Endometrial microvascular endothelial cells (primary cell): ENCODE data around the gene HES4. TPM values are rescaled to one million over a fixed set of nuclear protein-coding genes. Genes with fewer than 3 reads are reported as not detected.
"Not testable (repeated sequence)": the region's sequence is repeated elsewhere in the genome, so short reads cannot be mapped to it uniquely, and the experiment has no call there.

Experiments
- in situ Hi-C: cut with HindIII; loops from 2 replicates; pipeline ENCODE4 v1.10.0; 2017; ENCODE audit warnings: low sequenced_read_pairs, low pct_unique_long_range_greater_than_20kb; ENCODE audit errors: inconsistent ontology term
- total RNA-seq: library from RNA; depleted of rRNA; stranded (reverse); fragments of >200 nt; gene quantifications from one replicate; pipeline ENCODE4 v1.2.3, GENCODE V29; 2015; ENCODE audit errors: inconsistent ontology term

HES4 gene
- total RNA-seq, 1 donor from 2014 or later: 1.1 TPM

DNA sequence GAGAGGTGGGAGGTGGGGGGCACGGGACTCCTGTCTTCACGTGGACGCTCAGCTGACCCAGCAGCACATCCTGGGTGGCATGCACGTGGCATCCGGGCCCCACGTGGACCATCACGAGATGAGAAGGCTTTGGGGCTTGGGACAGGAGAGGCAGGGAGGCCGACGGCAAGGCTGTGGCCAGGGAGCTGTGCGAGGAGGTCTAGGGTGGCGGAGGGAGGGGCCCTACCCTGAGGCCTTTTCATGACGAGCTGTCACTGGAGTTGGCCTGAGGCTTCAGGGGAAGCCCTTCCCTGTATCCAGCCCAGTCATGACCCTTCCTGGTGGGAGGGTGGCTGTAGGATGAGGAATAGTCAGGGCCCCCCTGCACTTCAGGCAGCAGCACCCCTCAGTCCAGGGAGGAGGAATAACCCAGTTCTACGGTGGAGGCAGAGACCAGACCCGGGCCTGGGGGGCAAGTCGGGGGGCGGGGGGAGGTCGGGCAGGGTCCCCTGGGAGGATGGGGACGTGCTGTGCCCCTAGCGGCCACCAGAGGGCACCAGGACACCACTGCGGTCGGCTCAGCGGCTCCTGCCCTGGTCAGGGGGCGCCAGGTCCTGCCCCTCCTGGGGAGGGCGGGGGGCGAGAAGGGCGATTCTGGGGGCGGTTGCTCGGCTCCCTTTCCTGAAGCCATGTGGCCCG is 16.0 kb downstream of the HES4 start:
- in situ Hi-C loops: no loop called here

DNA sequence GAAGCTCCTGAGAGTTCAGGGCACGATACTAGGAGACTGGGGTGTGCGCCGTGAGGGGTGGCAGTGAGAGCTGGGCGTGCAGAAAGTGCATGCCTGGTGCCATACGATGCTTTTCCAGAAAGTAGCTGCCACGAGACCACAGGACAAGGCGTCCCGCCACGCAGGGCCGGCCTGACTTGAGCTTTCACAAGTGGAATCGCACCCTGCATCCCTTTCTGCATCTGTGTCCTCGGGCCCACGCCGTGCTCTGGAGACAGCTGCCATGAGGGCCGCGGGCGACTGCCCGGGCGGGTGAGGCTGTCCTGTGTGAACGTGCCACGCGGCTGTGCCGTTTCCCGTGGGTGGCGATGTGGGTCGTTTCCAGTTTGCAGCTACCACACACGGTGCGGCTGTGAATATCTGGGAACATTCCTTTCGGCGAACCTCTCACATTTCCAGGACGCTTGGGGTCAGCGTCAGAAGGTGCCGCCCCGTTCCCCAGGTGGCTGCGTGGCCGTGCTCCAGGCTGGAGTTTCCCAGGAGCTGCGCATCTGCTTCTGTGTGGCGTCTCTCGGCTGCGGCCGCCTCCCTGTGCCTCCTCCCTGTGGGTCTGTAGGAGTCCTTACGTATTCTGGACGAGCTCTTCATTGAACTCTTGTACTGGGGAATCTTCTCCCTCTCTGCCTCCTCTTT is 17.0 kb downstream of the HES4 start:
- in situ Hi-C loops: no loop called here

DNA sequence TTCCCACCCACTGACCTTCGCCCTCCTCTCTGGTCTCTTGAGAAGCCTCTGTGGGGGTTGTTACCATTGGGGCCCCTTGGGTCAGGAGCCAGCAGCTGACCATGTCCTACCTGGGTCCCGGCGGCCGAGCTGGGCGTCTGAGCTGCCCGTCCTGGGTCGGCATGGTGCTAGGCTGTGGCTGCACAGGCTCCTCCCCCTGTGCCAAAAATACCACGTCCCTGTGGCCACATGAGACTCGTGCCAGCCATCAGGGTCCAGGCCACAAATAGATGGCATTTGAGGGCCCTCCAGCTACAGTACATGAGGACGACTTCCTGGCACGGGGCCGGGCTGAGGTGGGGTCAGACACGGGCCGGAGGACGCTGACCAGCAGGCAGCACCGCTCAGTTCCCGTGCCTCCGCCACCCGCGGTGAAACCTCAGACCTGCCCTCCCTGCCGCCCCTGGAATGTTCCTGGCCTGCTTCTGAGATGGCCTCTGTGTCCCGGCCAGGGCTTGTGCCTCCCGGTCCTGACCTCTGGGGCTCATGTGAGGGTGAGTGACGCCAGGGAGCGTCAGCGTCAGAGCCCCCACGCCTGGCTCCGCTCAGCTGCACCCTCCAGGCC is 17.8 kb downstream of the HES4 start, which contains the start of gene PERM1:
Gene PERM1 (minus strand): TSS at position 139 of the 604 bp plus-strand sequence. CDS start 1,064 bp downstream, outside the sequence.
- in situ Hi-C loops: no loop called here

DNA sequence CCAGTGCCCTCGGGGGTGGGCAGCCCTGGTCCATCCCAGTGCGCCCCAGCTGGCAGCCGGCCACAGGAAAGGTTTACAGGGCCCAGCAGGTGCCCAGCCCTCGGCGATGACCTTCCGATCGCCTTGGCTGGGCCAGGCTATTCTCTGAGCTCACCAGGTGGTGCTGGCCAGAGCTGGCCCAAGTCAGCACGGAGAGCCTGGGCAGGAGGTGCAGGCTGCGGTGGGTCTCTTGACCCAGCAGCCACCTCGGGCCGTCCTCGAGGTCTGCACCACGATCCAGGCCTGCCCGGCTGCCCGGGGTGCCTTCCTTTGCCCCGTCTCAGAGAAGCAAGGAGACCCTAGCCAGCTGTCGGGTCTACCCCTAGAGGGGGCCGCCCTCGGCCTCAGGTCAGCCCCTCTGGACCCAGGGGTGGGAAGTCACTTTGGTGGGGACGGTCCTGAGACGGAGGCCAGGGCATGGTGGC is 18.4 kb downstream of the HES4 start:
- in situ Hi-C loops: no loop called here

DNA sequence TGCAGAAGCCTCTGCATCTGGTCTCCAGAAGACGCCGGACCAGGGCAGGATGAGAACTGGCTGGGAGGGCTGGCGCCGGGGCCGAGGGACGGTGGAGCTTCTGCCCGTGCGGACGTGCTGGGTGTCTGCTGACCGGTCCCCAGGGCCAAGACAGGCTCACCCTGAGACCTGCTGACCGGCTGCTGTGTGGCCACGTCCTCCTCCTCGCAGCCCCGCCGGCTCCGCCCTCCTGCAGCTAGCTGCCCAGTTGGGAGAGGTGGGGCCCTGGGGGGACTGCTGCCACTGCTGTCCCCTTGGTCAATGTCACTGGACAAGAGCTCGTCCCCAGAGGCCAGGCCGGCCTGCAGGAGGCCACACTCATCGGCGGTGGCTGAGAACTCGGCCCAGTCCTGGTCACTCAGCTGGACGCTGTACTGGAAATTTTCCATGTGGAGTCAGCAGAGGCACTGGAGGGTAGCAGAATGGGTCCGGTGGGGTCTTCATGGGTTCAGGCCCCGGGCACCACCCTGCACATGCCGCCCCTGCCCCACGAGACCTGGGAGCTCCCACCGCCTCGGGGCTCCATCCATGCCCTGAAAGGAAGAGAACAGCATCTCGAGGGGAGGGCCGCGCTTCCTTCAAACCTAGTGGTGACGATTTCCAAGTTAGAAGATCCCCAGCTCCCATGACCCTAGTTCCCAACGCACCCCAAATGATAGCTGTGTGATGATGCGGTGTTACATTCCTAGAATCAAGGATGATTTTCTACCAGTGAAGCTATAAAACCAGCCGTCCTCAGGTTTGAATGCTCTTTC is 19.1 kb downstream of the HES4 start:
- in situ Hi-C loops: no loop called here

DNA sequence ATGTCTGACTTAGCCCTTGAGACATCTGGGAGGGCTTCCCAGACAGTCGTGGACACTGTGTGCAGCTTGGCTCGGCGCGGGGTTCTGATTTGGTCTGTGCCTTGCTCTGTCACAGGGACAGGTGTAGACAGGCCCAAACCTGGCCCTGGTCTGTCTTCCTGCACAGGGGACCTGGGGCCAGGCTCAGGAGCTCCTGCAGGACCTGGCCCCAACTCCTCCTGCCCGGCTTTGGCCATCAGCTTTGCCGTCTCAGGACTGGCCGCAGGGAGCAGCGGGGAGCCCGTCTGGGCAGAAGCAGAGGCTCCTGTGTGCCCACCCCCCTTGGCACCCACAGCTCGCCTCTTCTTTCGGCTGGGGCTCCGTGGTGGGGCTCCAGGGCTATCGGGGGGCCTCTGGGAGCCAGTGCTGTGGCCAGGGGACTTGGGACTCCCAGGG is 19.7 kb downstream of the HES4 start:
- in situ Hi-C loops: no loop called here

DNA sequence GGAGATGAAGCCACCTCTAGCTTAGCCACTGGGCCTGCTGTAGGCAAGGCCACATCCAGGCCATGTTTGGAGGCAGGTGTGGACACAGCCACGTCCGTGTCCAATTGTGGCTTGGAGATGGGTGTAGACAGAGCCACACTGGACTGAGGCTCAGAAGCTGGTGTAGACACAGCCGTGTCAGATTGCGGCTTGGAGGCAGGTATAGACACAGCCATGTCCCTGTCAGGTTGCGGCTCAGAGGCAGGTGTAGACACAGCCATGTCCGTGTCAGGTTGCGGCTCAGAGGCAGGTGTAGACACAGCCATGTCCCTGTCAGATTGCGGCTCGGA is 20.2 kb downstream of the HES4 start:
- in situ Hi-C loops: no loop called here

DNA sequence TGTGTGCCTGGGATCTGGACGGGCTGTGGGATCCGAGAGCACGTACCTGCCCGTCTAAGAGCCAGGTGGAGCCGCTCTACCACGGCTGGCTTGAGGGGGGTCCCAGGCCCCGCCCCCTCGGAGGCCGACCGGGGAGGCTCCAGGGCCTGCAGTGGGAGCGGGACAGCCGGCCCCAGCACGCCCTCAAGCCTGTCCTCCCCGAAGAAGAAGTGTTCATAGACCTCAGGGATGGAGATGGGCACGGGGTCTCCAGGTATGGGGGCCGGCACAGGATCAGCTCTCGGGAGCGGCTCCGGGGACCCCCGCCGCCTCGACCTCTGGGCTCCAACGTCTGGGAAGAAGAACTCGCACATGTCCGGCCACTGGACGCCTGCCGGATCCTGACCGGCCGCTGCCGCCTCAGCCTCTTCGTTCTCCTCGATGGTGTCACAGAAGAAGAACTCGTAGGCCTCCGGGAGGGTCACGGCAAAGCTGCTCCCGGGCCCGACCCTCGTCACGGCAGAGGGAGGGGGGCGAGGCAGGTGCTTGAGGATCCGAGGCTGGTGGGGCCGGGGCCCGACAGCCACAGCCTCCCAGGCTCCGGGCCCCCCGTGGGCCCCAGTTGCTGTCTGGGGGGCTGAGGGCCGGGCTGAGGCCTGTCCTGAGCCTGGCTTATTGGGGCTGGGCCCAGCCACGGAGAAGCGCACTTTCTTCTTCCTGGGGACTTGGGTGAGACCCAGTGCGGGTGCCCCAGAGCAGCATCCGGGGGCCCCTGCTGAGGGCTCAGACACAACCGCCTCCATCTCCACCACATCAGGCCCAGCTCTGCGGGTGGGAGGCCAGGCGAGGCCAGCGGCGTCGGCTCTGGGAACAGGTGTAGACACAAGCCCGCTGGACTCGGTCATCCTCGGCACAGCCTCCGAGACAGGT is 20.8 kb downstream of the HES4 start:
- in situ Hi-C loops: no loop called here

DNA sequence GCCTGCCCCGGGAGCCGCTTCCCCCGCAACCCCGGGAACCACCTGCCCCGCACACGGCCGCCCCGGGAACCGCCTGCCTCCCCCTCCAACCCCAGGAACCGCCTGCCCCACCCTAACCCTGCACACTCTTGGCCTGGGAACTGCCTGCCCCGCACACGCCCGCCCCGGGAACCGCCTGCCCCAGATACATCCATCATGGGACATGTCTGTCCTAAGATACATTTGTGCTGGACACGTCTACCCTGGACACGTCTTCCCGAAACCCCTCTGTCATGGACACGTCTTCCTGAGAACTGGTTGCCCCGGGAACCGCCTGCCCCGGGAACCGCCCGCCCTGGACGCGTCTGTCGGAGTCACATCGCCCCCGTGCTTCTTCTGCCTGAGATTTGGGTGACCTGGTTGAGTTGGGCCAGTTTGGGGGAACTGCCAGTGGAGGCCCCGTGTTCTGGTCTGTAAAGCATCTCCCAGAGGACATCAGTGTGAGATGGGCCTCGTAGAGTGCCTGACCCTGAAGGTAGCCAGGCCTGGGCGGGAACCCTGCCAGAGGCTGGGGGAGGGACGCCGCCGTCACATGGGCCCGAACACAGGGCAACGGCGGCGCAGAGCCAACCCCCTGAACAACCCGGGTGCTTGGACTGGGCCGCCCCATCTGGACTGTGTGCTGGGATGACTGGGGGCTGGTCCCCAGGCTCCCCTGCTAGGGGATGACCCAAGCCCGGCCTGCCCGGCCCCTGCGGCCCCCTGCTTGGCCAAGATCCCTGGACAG is 21.6 kb downstream of the HES4 start:
- in situ Hi-C loops: no loop called here

DNA sequence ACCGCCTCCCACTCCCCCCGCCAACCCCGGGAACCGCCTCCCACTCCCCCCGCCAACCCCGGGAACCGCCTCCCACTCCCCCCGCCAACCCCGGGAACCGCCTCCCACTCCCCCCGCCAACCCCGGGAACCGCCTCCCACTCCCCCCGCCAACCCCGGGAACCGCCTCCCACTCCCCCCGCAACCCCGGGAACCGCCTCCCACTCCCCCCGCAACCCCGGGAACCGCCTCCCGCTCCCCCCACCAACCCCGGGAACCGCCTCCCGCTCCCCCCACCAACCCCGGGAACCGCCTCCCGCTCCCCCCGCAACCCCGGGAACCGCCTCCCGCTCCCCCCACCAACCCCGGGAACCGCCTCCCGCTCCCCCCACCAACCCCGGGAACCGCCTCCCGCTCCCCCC is 23.1 kb downstream of the HES4 start:
- in situ Hi-C loops: not testable (repeated sequence)

DNA sequence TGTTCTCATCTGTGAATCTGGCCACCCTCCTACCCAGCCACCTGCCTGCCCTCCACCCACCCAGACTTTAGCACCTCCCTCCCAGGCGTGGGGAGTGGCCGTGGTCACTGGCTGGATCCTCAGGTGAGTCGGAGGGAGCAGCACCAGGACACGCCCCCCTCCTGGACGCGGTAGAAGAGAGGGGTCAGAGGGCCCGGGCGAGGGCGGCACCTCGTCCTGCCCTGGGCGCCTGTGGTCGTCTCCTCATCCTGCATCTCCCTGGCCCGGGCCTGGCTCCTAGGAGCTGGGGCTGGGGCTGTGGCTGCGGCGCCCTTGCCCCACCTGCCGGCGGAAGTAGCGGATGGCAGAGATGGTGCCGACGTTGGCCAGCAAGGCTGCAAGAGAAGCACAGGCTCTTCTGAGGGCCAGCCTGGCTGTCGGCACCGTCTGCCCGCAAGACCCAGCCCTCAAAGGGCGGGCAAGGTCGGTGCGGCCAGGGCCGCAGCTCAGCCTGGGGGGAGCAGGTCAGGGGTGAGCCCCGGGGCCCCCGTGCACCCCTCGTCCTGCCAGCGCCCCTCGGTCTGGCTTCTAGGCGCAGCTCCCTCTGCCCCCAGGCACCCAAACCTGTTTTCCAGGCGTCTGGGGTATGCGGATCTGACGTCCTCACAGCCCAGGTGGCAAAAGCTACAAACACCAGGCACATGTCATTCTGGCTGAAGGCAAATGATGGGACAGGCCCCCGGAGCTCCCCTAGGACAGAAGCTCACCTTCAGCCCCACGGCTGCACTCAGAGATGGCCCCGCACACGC is 23.8 kb downstream of the HES4 start:
- in situ Hi-C loops: no loop called here

DNA sequence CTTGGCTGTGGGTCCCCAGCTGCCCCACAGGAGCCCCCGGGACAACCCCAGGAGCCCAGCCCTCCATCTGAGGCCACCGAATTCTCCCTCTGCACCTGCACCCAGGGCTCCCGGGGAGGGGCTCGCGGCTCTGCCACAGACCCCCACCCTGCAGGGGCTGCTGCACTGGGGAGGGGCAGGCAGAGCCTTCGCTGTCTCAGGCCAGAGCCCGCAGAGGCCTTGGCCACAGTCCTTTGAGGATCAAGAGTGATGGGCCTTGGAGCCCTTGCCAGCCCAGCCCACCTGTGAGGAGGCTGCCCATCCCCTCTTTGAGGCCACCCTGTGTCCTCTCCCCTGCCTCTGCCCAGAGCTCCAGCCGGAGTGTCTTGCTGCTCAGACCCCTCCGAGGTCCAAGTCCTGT is 24.5 kb downstream of the HES4 start:
- in situ Hi-C loops: no loop called here

DNA sequence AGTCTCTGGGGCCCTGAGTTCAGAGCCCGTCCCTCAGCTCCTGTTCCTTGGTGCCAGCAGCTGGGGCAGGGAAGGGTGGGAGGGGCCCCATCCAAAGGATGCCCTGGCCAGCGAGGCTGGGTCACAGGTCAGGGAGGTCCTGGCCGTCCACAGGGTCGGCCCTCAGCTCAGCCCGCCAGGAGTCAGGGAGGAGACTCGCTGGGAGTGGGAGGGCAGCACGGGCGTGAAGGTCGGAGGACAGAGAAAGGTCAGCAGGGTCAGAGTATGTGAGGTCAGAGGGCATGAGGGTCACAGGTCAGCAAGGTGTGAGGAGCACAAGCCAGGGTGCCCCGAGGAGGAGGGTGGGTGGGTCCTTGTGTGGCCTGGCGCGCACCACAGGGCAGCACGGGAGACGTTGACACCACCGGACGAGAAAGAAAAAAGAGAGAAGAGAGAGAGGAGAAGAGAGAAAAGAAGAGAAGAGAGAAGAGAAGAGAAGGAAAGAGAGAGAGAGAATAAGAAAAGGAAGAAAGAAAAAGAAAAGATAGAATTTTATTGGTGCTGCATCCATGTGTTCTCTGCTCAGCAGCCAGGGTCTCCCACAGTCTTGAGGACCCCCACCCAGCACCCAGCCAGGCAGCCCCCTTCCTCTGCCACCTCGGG is 25.1 kb downstream of the HES4 start:
- in situ Hi-C loops: no loop called here

DNA sequence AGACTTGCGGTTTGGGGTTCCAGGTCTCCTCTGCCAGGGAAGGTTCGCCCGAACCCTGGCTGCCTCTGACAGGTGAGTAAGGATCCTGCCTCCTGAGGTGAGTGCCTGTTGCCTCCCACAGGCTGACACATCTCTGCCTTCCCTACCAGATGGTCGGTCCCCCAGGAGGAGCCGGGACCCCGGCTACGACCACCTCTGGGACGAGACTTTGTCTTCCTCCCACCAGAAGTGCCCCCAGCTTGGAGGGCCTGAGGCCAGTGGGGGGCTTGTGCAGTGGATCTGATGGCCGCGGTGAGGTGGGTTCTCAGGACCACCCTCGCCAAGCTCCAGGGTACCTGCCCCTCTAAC is 25.6 kb downstream of the HES4 start:
- in situ Hi-C loops: no loop called here

DNA sequence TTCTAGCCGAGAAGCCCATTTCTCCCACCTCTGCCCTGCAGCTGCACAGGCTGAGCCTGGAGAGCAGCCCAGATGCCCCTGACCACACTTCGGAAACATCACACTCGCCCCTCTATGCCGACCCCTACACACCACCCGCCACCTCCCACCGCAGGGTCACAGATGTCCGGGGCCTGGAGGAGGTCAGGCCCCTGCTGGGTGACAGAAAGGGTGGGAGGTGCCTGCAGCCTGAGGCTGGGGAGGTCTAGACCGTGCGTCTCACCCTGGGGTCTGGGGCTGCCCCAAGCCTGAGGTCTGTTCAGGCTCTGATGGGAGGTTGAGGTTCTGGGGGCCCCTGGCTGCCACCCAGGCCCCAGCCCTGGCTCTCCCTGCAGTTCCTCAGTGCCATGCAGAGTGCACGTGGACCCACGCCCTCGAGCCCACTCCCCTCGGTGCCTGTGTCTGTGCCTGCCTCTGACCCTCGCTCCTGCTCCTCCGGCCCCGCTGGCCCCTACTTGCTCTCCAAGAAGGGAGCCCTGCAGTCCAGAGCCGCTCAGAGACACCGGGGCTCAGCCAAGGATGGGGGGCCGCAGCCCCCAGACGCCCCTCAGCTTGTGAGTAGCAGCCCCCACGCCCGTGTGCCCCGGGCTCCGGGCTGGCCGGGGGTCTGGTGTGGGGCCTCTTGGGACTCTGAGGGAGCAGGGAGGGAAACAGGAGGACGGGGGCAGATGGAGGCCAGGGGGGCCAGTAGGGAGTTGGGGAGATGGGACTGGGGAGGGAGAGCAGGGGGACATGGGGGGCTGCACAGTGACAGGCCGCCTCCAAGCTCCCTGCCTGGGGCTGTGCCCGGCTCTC is 26.2 kb downstream of the HES4 start:
- in situ Hi-C loops: no loop called here
